Islet precursor cell (in vitro differentiated cells): ENCODE data around the gene TTBK2.

Experiments
- DNase-seq: peaks from one replicate; pipeline ENCODE4 v3.0.0-alpha.2; 2018

TTBK2 gene

DNA sequence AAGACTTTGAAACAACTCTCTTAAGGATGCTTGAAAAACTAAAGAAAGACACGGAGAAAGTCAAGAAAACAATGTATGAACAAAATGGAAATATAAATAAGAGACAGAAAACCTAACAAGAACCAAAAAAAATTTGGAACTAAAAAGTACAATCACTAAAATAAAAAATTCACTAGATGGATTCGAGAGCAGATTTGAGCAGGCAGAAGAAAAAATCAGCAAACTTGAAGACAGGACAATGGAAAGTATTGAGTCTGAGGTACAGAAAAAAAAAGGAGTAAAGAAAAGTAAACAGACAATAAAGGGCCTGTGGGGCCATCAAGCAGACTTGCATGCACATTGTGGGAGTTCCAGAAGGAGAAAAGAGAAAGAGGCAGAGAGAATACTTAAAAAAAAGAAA is 170.3 kb downstream of the TTBK2 start:
- DNase-seq: no peak

DNA sequence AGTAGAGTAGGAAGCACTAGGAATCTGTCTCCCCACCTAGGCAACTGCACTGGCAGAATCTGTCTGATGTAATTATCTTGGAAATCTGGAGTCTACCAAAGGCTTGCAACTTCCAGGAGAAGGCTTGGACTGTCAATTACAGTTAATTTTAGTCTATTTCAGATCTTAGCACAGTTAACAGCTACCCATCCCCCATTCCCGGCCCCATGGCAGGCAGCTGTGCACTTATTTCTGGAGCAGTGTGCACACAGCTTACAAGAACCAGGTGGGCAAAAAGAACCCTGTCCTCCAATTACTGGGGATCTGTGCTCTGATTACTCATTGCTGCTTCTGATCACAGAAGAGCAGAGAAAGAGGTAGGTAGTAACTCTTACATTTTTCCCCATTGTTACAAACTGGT is 171.3 kb downstream of the TTBK2 start:
- DNase-seq: no peak

DNA sequence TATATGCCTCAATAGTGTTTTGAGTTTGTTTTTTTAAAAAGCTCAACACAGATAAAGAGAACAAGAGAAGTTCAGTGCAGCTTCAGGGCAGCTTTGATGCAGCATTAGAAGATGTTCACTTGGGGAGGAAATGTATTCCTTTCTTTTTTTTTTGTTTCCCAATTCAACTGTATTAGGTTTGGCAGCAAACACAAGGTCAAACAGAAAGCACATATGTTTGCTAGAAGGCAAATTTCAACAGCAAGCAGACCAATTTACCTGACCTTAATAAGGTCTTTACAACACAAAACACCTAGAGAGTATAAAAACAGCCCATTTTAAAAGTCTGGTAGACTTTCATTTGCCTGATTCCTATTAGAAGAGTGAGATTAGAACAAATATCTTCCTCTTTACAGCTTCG is 176.4 kb downstream of the TTBK2 start:
- no peak for DNase-seq

DNA sequence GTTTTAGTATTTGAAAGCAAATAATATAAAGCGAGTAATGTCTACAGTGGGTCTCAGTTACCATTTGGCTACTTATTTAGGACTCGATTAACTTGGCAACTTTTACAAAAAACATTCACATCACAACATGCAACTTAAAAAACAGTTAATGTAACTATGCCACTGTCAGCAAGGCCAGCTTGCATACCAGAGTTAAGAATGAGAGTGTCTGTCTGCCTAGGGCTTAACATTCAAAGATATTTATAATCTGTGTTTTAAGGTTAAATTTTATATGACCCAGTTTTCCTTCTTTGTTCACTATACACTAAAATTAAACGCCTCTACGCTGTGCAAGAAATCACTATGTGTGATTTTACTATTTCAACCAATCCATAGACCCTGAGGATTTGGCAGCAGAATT is 178.4 kb downstream of the TTBK2 start:
- no peak for DNase-seq

DNA sequence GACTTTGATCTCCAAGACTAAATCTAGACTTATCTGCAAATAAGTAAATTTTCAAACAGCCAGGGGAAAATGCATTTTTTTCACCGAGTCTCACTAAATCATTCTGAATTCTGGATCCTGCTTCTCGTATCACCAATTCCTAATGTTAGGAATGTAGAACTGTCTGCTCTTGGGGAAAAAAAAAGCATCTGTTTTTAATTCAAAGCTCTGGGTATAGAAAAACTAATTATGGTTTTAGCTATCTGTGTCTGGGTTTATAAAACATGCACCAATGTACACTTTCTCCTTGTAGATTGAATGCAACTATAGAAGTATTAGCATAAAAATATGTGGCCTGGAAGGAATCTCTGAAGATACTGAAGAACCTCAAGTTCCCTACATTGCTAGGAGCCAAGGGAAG is 178.9 kb downstream of the TTBK2 start:
- no peak for DNase-seq

DNA sequence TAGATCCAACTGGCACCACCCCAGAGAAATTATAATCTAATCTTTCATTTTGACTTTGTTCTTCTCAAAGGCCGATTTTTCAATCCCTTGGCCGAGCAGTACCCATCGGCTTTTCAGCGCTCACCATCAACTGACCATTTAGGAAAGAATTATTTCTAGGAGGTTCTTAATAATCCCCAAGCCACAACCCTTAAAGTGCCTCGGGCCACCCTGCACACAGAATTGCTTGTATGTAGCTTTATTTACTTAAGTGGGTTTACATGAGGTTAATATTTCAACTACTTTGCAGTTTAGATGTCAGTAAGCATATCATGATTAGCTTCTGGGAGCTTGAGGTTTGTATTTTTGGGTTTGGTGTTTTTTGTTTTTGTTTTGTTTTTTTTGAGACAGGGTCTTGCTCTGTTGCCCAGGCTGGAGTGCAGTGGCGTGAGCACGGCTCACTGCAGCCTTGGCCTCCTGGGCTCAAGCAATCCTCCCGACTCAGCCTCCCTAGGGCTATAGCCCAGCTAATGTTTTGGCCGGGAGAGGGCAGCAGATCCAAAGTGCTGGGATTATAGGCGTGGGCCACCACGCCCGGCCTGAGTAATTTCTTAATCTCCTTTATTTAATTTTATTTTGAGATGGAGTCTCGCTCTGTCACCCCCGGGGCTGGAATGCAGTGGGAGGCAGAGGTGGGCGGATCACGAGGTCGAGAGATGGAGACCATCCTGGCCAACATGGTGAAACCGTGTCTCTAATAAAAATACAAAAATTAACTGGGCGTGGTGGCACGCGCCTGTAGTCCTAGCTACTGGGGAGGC is 182.8 kb downstream of the TTBK2 start:
- no peak for DNase-seq

DNA sequence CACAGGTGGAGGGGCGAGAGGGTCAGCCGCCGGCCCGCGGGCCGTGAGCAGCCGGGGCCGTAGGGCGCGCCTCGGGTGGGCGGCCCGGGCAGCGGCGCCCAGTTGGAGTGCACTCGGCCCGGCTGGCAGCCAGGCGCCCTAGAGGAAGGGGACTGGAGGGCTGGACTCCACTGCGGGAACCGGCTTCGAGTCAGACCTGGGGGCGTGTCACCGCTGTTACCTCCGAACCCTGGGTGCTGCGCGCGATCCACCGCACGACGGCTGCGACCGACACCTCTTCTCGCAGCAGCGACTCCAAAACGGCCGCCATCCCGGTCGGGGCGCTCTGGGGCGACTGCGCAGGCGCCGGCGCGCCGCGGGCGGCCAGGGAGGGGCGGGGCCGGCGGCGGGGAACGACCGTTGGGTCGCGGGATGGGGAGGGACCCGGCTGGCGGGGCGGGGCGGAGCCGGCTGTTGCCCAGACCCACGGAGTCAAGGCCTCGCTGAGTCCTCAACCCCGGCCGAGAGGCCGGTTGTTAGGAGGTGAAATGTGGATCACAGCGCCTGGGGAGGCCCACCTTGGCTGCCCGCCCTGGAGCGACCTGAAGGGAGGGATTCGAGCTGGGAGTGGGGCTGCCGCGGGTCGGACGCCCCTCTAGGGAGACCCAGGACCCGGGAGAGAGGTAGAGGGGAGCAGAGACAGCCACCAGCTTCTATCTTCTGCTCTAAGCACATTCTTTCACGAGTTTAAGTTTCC is 183.6 kb downstream of the TTBK2 start, which contains the start of gene CDAN1:
Gene CDAN1, minus strand, starts transcription at position 336 of the 736 bp plus-strand sequence. Its CDS starts 26 bp downstream, at position 310.
- peak; percentile 95 for DNase-seq

DNA sequence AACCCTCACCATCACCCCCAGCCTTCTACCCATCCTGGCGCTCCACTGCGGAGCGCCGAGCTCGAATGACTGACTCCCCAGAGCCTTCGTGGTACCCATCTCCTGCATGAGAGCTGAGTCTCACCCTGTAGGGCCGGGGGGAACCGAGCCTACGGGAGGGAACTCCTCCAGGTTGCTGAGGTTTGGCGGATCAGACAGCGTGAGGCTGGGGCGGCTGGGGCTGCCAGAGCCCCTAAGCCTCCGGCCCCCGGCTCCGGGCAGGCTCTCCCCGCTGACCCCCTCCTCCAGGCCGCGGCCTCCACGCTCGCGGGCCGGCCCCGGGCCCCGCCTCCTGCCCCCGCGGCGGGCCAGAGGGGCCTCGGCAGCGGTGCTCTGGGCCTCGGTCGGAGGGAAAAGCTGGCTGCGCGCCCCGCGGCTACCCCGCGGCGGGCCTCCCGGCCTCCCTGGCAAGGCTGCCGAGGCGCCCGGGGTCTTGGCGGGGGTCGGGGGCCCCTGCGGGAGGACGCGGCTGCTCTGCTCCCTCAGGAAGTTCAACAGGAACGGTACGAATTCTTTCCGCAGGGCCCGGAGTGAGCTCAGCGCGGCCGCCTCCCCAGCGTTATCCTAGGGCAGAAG is 184.3 kb downstream of the TTBK2 start:
- DNase-seq: no peak

DNA sequence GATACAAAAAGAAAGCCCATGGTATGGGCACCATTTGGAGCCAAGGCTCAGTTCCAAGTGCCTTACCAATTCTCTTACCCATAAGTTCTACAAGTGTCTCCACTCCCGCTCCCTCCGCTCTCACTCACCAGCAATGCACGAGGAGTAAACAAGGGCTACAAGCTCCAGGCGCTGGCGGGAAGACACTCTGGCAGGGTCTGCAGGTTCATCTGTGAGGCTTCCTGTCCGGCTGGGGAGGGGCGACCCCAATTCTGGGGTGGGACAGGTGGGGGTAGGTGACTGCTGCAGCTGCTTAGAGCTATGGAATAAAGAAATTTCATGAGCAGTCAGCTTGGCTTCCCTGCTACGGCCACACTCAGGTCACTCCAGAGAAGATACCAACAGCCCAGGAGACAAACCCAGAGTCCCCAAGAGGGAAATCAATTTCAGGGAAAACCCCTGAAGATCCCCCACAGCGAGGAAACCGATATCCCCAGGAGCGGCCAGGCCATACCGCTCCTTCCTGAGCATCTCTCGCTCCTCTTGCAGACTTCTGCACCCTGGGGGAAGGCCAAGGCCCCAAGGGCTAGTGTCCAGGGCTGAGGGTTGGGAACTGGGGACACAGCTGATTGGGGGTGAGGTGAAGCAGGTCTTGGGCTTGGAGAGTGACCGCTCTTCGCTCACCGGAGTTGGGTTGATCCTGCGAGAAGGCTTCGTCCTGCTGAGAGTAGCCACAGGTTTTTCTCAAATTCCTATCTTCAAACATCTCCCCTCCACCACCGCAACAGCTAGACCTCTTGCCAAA is 185.0 kb downstream of the TTBK2 start:
- no peak for DNase-seq

DNA sequence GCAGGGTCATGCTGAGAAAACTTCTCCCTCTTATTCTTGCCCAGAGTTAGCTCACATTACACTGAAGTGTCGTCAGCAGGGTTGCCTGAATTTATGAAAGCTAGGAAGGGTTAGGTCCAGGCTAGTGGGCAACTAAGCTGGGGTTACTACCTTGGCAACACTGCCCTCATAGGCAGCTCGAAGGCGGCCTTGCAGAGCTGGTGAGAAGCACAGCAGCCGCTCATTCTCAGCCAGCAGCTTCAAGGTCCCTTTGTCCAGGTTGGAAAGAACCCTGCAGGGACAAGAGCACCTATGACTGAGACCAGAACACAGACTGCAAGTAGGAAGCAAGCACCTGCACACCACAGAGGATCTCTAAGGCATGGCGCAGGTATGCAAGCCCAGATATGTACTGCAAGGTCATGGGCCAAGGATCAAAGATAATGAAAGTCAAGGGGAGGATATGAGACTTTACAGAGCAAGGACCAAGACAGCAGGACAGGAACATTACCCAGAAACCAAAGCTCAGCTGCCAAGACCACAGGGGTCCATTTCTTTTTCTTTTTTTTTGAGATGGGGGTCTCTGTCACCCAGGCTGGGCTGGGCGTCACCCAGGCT is 186.4 kb downstream of the TTBK2 start:
- DNase-seq: no peak

DNA sequence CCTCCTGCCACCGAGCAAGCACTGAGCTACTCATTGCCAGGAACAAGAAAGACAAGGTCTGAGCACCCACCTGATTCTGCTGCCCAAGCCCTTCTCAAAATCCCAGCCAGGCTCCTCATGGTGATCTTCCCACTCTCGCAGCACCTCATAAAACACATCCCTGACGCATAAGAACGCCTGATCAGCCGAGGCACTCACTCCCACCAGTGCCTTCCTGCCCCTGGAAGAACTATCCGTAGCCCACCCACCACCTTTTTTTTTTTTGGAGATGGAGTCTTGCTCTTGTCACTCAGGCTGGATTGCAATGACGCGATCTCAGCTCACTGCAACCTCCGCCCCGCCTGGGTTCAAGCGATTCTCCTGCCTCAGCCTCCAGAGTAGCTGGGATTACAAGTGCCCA is 187.6 kb downstream of the TTBK2 start:
- DNase-seq: no peak

DNA sequence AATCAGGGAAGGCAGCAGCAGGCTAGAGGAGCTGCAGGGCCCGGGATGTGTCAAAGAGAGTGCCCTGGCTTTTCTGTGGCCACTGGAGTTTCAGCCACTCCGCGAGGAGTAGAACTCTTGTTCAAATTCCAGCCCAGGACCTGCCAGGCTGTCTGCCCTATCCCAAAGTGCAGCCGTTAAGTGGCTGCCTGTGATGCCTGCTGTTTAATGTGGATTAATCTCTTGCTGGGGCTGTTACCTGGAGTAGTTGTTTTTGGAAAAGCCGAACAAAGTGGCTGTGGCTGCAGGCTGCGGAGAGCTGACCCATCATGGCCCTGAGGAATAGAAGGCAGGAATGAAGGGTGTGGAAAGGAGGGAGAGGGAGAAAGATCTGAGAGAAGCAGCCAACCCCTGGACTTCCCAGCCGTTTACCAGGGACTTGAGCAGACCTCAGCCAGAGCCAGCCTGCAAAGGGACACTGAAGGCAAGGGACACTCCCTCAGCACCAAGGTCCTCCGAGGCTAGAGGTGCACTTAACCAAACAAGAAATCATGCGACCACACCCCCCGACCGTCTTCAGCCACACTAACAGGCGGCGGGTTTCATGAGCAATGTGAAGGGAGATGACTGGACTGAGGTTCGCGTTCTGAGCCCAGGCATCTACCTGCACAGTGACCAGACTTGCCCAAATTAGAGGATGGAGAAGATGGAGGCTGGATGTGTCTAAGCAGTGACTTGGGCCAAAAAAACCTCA is 188.3 kb downstream of the TTBK2 start:
- DNase-seq: no peak

DNA sequence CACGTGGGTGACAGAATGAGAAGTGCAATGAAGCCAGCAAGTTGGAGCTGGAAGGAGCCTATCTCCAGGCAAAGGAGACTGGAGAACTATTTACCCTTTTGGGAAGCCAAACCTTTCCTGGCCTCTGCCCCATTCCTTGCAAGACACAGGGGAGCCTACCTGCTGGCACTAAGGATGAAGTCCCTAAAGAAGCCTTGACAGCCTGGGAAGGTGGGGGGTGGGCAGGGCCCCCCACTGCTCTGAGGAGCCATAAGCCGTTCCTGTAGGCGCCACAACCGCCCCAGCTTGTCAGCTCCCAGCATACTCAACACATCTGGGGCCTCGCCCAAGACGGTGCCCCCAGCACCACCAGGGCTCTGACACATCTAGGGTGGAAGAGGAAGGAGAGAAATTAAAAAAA is 189.1 kb downstream of the TTBK2 start:
- no peak for DNase-seq

DNA sequence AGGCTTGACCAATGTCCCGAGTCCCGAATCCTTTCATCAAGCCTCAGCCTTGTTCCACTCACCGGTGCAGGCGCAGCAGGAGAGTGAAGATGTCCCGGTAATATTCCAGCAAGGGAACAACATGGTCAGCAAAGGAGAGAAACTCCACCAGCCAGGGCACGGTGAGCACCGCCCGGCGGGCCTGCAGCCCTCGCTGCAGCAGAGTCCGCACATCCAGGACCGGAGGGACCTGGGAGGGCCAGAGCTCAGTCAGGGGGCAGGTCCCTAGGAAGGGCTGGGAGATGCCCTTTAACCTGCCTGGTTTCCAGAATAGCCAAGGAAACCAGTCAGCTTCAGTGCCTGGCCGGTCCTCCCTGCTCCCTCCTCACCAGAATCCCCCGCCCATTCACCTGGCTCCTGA is 190.0 kb downstream of the TTBK2 start:
- no peak for DNase-seq

DNA sequence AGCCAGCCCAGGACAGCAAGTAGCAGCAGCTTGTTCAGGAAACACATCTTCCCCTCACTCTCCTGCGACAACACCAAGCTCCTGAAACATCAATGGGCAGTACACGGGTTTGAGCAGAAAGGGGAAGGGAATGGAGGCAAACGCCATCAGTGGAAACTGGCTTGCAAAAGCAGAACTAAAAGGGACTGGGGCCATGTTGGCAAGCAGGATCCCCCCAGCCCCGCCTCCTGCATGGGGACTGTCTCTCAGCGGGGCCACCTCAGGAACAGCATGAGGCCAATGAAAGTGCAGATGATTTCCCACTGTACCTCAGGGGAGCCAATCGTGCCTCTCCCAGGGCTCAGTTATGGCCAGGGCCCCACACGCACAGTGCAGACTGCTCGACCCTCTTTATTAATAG is 190.4 kb downstream of the TTBK2 start:
- no peak for DNase-seq

DNA sequence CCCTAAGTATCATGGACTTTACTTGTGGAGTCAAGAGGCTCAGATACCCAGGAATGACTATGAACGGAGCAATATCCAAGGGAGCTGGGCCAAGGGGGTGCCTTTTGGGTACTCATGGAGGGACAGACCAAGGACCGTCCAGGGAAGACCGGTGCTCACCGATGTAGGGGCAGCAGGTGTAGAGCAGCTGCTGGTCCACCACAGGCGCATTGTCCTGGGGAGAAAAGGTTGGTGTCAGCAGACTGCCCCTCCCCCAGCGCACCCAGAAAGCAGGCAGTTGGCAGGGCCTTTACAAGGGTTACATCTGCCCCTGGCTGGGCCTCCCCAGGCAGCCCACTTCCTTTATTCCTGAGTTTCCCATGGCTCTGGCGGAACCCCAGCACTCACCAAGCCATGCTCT is 191.2 kb downstream of the TTBK2 start:
- no peak for DNase-seq

DNA sequence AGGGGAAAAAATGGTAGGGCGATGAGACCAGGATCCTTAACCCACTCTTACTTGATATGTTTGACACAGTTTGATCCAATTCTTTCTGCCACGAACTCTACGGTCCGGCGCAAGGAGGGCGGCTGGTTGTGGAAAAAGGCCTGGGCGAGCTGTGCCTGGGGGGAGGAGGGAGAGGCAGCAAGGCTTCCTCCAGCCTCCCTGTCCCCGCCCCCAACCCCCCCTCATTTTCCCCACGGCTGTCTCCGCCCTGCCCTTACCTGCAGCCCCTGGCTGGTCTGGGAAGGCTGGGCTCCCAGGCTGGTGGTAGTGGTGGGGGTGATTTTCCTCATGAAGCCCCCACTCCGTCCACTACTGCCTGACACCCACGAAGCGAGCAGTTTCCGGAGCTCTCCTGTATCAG is 191.6 kb downstream of the TTBK2 start:
- DNase-seq: no peak

DNA sequence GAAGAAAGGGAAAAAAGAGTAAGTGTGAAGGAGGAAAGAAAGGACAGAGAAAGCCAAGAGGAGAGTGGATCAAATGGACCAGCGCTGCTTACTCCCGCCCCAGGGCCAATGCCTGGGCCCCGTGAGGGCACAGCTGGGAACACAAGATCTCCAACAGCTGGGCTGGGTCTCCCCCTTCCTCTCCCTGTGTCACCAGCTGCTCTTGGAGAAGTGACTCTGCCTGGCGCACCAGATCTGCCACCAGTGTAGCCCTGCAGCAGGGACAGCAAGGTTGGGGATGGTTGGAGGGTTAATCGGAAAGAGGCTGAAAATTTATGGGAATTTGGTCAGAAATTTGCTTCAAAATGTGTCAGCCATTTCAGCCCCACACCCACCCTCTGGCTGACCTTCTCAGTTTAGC is 192.0 kb downstream of the TTBK2 start:
- no peak for DNase-seq

DNA sequence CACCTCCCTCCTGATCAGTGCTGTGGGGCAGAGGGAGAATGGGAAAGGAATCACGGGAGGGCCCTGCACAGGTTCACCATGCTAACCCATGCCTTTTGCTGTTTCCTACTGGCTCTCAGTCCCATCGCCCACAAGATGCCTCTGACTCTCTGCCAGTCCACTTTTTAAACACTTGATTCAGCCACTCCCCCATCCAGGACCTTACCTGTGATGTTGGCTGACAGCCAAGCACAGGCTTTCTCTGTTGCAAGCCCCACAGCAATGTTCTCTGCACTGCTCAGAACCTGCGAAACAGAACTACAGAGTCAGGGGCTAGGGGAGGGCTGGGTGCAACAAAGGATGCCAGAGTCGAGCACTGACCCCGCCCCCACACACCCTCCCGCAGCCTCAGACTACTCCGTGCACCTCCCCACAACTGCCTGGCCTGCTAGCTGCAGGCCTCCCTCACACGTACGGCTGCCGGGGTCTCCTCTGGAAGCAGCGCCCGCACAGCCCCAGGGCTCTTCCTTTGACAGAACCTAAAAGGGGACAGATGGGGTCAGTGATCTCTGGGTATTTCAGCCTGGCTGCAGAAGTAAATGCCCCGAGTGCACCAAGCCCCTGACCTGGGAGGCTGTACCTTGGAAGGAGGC is 192.7 kb downstream of the TTBK2 start:
- DNase-seq: no peak

DNA sequence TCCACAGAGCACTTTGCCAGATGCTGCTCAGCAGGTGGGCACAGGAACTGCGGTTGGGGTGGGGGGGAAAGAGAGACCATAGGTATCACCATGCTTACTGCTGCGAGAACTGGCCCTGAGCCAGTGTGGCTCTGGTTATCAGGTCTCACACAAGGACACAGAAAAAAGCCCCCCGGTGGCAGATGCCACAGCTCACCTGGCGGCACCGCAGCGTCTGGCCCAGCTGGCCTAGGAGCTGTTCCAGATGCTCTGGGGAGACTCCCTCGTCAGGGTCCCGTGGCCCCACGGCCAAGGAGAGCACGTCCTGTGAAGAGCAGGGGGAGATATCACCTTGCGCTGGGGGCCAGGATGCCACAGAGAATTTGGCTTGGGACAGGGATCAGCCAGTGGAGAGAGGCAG is 194.5 kb downstream of the TTBK2 start:
- no peak for DNase-seq

DNA sequence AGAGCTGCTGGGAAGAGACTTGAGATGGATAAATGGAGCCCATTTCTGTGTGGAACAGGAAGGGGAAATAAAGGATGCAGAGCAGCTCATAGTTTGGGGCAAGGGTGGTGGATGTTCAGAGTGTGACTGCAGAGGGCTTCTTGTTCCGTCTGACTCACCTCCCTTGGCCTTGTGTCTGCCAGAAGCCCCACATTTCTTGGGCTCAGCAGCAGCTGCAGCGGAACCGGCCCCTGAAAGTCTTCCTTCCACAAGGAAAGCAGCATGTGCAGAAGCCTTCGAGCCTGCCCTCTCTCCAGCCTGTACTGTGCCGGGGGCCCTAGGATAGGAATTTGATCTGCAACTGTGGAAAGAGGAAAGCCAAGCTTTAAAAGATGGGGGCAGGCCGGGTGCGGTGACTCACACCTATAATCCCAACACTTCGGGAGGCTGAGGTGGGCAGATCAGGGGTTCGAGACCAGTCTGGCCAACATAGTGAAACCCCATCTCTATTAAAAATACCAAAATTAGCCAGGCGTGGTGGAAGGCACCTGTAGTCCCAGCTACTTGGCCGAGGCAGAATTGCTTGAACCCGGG is 195.2 kb downstream of the TTBK2 start:
- DNase-seq: no peak
